Panc1 (cell line): ENCODE results near the gene CORO1C. TPM values are rescaled to one million over a fixed set of nuclear protein-coding genes. Genes with fewer than 3 reads are reported as not detected.
A peak's percentile ranks its signal among the peaks of the same experiment; 100 is the strongest.

Experiments
- ATAC-seq: fragments of 200-7000 bp; cut with Tn5 transposase; 2 replicates; pipeline ENCODE4 v1.9.1; 2020; ENCODE audit warnings: mild to moderate bottlenecking, moderate library complexity
- BruUV-seq: library from RNA; stranded (reverse); fragments of 400-500 nt; replicated peaks from 2 replicates; lab custom pipeline; 2021; lab: Mats Ljungman, UMichigan
- CTCF ChIA-PET: fragments of 300-600 bp; sonication (Branson Sonifier 250); formaldehyde crosslinking; loops from one replicate; lab custom pipeline; 2022; ENCODE audit warnings: antibody characterized with exemption; lab: Charles Lee
- POLR2A ChIA-PET: fragments of 300-600 bp; sonication (Branson Sonifier 250); formaldehyde crosslinking; loops from one replicate; lab custom pipeline; 2022; ENCODE audit warnings: antibody characterized with exemption; lab: Charles Lee
- DNase-seq: peaks from one replicate; pipeline ENCODE4 v3.0.0-alpha.2; 2010; ENCODE audit warnings: low read depth, low spot score
- H3K27ac ChIP-seq: 2 replicates; pipeline ENCODE4 v1.5.1; 2011; ENCODE audit warnings: mild to moderate bottlenecking, low read length, inconsistent platforms
- H3K27me3 ChIP-seq: fragments of 200-500 bp; sonication (Bioruptor generic); 2 replicates; pipeline ENCODE4 v1.6.0; 2014; ENCODE audit warnings: low read length, inconsistent platforms; ENCODE audit not compliant: control insufficient read depth, insufficient read depth
- H3K36me3 ChIP-seq: fragments of 200-500 bp; sonication (Bioruptor generic); 2 replicates; pipeline ENCODE4 v1.5.1; 2014; ENCODE audit warnings: inconsistent platforms, mild to moderate bottlenecking, low read length, moderate library complexity; ENCODE audit not compliant: control insufficient read depth, insufficient read depth
- H3K4me1 ChIP-seq: 2 replicates; pipeline ENCODE4 v1.5.1; 2011; ENCODE audit warnings: inconsistent platforms, mild to moderate bottlenecking, low read length, moderate library complexity; ENCODE audit not compliant: control insufficient read depth, insufficient read depth
- H3K4me3 ChIP-seq, 2 experiments: 2 replicates each; pipeline ENCODE4 v1.5.1; 2011 to 2012; ENCODE audit warnings: low read depth in 2 of 2, low read length in 2 of 2, mild to moderate bottlenecking in 2 of 2, inconsistent platforms in 1 of 2, moderate library complexity in 1 of 2
- H3K9me3 ChIP-seq: fragments of 200-500 bp; sonication (Bioruptor generic); 2 replicates; pipeline ENCODE4 v1.5.1; 2014; ENCODE audit warnings: low read depth, mild to moderate bottlenecking, inconsistent platforms, low read length, moderate library complexity; ENCODE audit not compliant: control insufficient read depth, insufficient read depth
- POLR2AphosphoS5 ChIP-seq: IDR thresholded peaks from 2 replicates; pipeline ENCODE4 v1.6.1; 2012; ENCODE audit warnings: mild to moderate bottlenecking, low read depth, low read length, moderate library complexity
- SIN3A ChIP-seq: IDR thresholded peaks from 2 replicates; pipeline ENCODE4 v1.6.1; 2012; ENCODE audit warnings: low read depth, mild to moderate bottlenecking, low read length, moderate library complexity, borderline replicate concordance; ENCODE audit not compliant: insufficient read depth
- TCF7L2 ChIP-seq: IDR thresholded peaks from 2 replicates; pipeline ENCODE4 v1.6.1; 2011; ENCODE audit warnings: mild to moderate bottlenecking, low read depth, low read length, inconsistent platforms
- in situ Hi-C: cut with HindIII; loops from 2 replicates; pipeline ENCODE4 v1.10.0; 2016; ENCODE audit warnings: low sequenced_read_pairs, low pct_unique_long_range_greater_than_20kb
- intact Hi-C: fragments of 100-400 bp; cut with micrococcal nuclease; formaldehyde crosslinking; loops from one replicate; pipeline ENCODE4 v1.10.0; 2022; ENCODE audit not compliant: unreplicated experiment
- total RNA-seq: library from RNA; stranded (reverse); gene quantifications from one replicate; pipeline ENCODE4 v1.2.1, GENCODE V29; 2021; ENCODE audit not compliant: unreplicated experiment
- TF ChIP-seq, protein P1 (sequence below): fragments of 450-650 bp; IDR thresholded peaks from 2 replicates; pipeline ENCODE4 v1.5.1; 2017; ENCODE audit warnings: mild to moderate bottlenecking
- TF ChIP-seq, protein P2 (sequence below), 2 experiments: IDR thresholded peaks; 2 replicates each; pipeline ENCODE4 v1.6.1; 2011 to 2012; ENCODE audit warnings: low read depth in 2 of 2, control low read depth in 1 of 2, low read length in 1 of 2, mild to moderate bottlenecking in 1 of 2, moderate library complexity in 1 of 2; ENCODE audit not compliant: insufficient read depth in 1 of 2

Gene CORO1C
- total RNA-seq, 1 experiment from 2014 or later: 165 TPM

DNA sequence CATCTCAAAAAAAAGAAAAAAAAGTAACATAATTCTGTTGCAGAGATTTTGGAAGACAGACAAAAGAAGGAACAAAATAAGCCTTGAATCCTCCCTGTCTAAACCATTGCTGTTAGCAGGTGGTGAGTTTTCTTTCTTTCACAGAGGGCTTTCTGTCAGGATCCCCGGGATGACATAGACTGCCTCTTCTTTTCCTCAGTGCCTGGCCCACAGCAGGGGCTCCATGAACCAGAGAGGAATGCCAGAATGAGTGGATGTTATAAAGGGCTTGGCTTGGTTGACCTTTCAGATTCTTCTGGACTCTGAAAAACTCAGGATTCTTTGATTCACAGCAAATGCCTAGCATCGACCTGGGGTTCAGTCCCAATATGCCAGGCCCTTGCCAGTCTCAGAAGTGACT is 45.8 kb upstream of the CORO1C start:
- no TSS peak for BruUV-seq
- CTCF ChIA-PET: no interaction called here
- in situ Hi-C loops: no loop called here

DNA sequence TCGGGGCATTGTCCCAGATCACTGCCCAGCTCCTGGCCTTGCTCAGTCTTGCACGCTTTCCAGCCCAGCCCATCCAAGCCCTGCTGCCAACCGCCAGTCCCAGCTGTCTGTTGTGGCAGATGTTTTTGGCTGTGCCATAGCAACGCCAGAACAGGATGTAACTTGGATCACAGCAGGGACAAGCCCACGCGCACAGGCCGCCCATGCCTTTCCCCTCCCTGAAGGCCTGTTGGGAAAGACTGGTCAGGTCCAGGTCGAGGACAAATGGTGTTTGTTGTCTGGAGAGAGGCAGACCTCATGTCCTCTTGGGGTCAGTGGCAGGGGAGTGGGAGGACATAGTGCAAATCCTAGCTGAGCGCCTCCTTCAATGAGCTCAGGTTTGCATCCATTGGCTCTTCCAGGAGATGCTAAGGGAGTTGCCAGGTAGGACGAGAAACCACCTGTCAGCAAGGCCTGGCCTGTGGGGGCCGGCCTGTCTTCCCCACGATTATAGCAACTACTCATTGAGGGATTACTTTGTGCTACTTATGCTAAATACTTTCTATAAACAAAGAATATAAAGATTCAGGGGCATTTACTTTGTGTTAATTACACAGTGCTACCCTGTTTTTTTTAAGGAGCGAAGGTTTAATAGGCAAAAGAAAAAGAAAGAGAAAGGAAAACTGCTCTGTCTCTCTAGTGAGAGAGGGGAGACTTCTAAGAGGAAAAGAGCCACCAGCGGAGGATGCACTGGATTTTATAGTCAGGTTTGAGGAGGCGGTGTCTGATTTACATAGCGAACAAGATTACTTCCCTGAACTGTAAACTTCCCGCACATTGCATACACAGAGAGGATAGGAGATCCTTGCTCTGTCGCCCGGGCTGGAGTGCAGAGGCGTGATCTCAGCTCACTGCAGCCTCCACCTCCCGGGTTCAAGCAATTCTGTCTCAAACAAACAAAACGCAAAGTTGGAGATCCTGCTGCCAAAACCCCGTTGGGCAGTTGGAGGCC is 42.8 kb upstream of the CORO1C start:
- no peak for DNase-seq
- in situ Hi-C loops: no loop called here
- CTCF ChIA-PET: no interaction called here

More for the DNA sequence above, 45.8 kb upstream of the CORO1C start:
- no peaks in the 10 kb centered on the region for H3K27me3 ChIP-seq
- H3K4me1 ChIP-seq: no peaks in the 10 kb centered on the region
- H3K36me3 ChIP-seq: no peaks in the 10 kb centered on the region
- no peak overlapping the region for H3K4me3 ChIP-seq
- POLR2A ChIA-PET: no interaction called here
- intact Hi-C loops: no loop called here
- no peak overlapping the region for H3K27ac ChIP-seq
- DNase-seq (no peak), ATAC-seq (no peak)
- TF ChIP-seq, protein P1, sequence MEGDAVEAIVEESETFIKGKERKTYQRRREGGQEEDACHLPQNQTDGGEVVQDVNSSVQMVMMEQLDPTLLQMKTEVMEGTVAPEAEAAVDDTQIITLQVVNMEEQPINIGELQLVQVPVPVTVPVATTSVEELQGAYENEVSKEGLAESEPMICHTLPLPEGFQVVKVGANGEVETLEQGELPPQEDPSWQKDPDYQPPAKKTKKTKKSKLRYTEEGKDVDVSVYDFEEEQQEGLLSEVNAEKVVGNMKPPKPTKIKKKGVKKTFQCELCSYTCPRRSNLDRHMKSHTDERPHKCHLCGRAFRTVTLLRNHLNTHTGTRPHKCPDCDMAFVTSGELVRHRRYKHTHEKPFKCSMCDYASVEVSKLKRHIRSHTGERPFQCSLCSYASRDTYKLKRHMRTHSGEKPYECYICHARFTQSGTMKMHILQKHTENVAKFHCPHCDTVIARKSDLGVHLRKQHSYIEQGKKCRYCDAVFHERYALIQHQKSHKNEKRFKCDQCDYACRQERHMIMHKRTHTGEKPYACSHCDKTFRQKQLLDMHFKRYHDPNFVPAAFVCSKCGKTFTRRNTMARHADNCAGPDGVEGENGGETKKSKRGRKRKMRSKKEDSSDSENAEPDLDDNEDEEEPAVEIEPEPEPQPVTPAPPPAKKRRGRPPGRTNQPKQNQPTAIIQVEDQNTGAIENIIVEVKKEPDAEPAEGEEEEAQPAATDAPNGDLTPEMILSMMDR: no peak
- no peak for TF ChIP-seq SIN3A
- TF ChIP-seq TCF7L2: no peak
- TF ChIP-seq, protein P2, sequence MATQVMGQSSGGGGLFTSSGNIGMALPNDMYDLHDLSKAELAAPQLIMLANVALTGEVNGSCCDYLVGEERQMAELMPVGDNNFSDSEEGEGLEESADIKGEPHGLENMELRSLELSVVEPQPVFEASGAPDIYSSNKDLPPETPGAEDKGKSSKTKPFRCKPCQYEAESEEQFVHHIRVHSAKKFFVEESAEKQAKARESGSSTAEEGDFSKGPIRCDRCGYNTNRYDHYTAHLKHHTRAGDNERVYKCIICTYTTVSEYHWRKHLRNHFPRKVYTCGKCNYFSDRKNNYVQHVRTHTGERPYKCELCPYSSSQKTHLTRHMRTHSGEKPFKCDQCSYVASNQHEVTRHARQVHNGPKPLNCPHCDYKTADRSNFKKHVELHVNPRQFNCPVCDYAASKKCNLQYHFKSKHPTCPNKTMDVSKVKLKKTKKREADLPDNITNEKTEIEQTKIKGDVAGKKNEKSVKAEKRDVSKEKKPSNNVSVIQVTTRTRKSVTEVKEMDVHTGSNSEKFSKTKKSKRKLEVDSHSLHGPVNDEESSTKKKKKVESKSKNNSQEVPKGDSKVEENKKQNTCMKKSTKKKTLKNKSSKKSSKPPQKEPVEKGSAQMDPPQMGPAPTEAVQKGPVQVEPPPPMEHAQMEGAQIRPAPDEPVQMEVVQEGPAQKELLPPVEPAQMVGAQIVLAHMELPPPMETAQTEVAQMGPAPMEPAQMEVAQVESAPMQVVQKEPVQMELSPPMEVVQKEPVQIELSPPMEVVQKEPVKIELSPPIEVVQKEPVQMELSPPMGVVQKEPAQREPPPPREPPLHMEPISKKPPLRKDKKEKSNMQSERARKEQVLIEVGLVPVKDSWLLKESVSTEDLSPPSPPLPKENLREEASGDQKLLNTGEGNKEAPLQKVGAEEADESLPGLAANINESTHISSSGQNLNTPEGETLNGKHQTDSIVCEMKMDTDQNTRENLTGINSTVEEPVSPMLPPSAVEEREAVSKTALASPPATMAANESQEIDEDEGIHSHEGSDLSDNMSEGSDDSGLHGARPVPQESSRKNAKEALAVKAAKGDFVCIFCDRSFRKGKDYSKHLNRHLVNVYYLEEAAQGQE (IDR thresholded peaks at IDR 0.05; ENCODE audit: insufficient read depth in 1 of 2, low read depth in 2 of 2, low read length in 1 of 2): no peak
- TF ChIP-seq POLR2AphosphoS5: no peak
- H3K9me3 ChIP-seq: no peaks in the 10 kb centered on the region

More for the DNA sequence above, 42.8 kb upstream of the CORO1C start:
- Histone ChIP-seq H3K4me1 (peaks cover under 1% of the 10 kb centered on the region), H3K9me3 (no peaks in the 10 kb centered on the region), H3K27me3 (no peaks in the 10 kb centered on the region), H3K4me3 (no peak overlapping the region), H3K27ac (no peak overlapping the region), H3K36me3 (no peaks in the 10 kb centered on the region)
- intact Hi-C loops: no loop called here
- peak; percentile 39; the same call in 1 of the 2 replicates for ATAC-seq
- POLR2A ChIA-PET: no interaction called here
- BruUV-seq: no TSS peak
- TF ChIP-seq TCF7L2 (no peak), SIN3A (no peak), POLR2AphosphoS5 (no peak)
- TF ChIP-seq, protein P1: no peak
- TF ChIP-seq, protein P2 (IDR thresholded peaks at IDR 0.05; ENCODE audit: insufficient read depth in 1 of 2, low read depth in 2 of 2, low read length in 1 of 2): no peak
